A673 (cell line): ENCODE measurements around the gene TSGA10. TPM values are rescaled to one million over a fixed set of nuclear protein-coding genes. Genes with fewer than 3 reads are reported as not detected.

Experiments used
- BruUV-seq: library from RNA; stranded (reverse); fragments of 400-500 nt; replicated peaks from 2 replicates; lab custom pipeline; 2021; lab: Mats Ljungman, UMichigan
- CTCF ChIA-PET: fragments of 300-600 bp; sonication (Branson Sonifier 250); formaldehyde crosslinking; loops from one replicate; lab custom pipeline; 2022; ENCODE audit warnings: antibody characterized with exemption; lab: Charles Lee
- POLR2A ChIA-PET: fragments of 300-600 bp; sonication (Branson Sonifier 250); formaldehyde crosslinking; loops from one replicate; lab custom pipeline; 2022; ENCODE audit warnings: antibody characterized with exemption; ENCODE audit not compliant: low non-redundant PET; lab: Charles Lee
- DNase-seq: peaks from one replicate; pipeline ENCODE4 v3.0.0-alpha.2; 2015; ENCODE audit warnings: low spot score
- H3K27ac ChIP-seq: fragments of 200-600 bp; sonication (generic); 2 replicates; pipeline ENCODE4 v1.5.1; 2016; ENCODE audit warnings: mixed run types, low read depth, mild to moderate bottlenecking, mixed read lengths, antibody characterized with exemption, low read length; ENCODE audit not compliant: poor library complexity, severe bottlenecking
- H3K27me3 ChIP-seq: fragments of 200-600 bp; sonication (generic); replicated peaks from 2 replicates; pipeline ENCODE4 v1.6.1; 2017; ENCODE audit warnings: mixed run types, low read depth, mild to moderate bottlenecking, mixed read lengths, antibody characterized with exemption, low read length; ENCODE audit not compliant: insufficient read depth, poor library complexity
- H3K36me3 ChIP-seq: fragments of 200-600 bp; sonication (generic); 2 replicates; pipeline ENCODE4 v1.6.1; 2016; ENCODE audit warnings: mixed run types, mild to moderate bottlenecking, mixed read lengths, antibody characterized with exemption, low read length; ENCODE audit not compliant: insufficient read depth, poor library complexity, severe bottlenecking
- H3K4me1 ChIP-seq: fragments of 200-600 bp; sonication (generic); 2 replicates; pipeline ENCODE4 v1.6.1; 2017; ENCODE audit warnings: mixed run types, mild to moderate bottlenecking, mixed read lengths, antibody characterized with exemption, low read length; ENCODE audit not compliant: insufficient read depth, poor library complexity, severe bottlenecking
- H3K4me3 ChIP-seq: fragments of 200-600 bp; sonication (generic); 2 replicates; pipeline ENCODE4 v1.5.1; 2016; ENCODE audit warnings: low read depth, mixed run types, mild to moderate bottlenecking, mixed read lengths, low read length; ENCODE audit not compliant: poor library complexity, severe bottlenecking
- H3K9me3 ChIP-seq: fragments of 200-600 bp; sonication (generic); 2 replicates; pipeline ENCODE4 v1.6.1; 2016; ENCODE audit warnings: mixed run types, low read depth, mild to moderate bottlenecking, mixed read lengths, antibody characterized with exemption, low read length; ENCODE audit not compliant: poor library complexity, severe bottlenecking
- CTCF ChIP-seq: fragments of 300-800, 200-600 bp; sonication (generic); conservative IDR thresholded peaks from 2 replicates; pipeline ENCODE4 v1.5.1; 2017; ENCODE audit warnings: low read depth, mild to moderate bottlenecking, antibody characterized with exemption, low read length, moderate library complexity, mixed read lengths
- EZH2 ChIP-seq: fragments of 200-600 bp; sonication (generic); IDR thresholded peaks from 2 replicates; pipeline ENCODE4 v1.6.1; 2017; ENCODE audit warnings: borderline replicate concordance, low read depth, mild to moderate bottlenecking, mixed read lengths, antibody characterized with exemption, low read length; ENCODE audit not compliant: poor library complexity, severe bottlenecking
- intact Hi-C: fragments of 100-400 bp; cut with micrococcal nuclease; formaldehyde crosslinking; loops from one replicate; pipeline ENCODE4 v1.10.0; 2022; ENCODE audit not compliant: unreplicated experiment
- total RNA-seq: library from RNA; stranded (reverse); gene quantifications from 2 replicates; pipeline ENCODE4 v1.2.3, GENCODE V29; 2021

Gene TSGA10
- total RNA-seq, 1 experiment from 2014 or later, result 2.5 TPM

- intact Hi-C loops, result no loop called here
- TF ChIP-seq CTCF (no peak), EZH2 (no peak)
- ChIA-PET CTCF (no interaction called here), POLR2A (no interaction called here)
- Histone ChIP-seq H3K36me3 (no peaks in the 10 kb centered on the region), H3K4me1 (no peaks in the 10 kb centered on the region), H3K27ac (no peak overlapping the region), H3K4me3 (no peak overlapping the region), H3K9me3 (no peaks in the 10 kb centered on the region), H3K27me3 (no peaks in the 10 kb centered on the region)
- no TSS peak for BruUV-seq
- no peak for DNase-seq
Measured at GRCh38 chr2:98985905-98986666, 168.7 kb downstream of the TSGA10 start.

- no peak overlapping the region for H3K4me3 ChIP-seq
- no peaks in the 10 kb centered on the region for H3K36me3 ChIP-seq
- TF ChIP-seq EZH2 (no peak), CTCF (no peak)
- intact Hi-C loops, result no loop called here
- ChIA-PET POLR2A (no interaction called here), CTCF (no interaction called here)
- H3K27me3 ChIP-seq, result no peaks in the 10 kb centered on the region
- no peaks in the 10 kb centered on the region for H3K9me3 ChIP-seq
- DNase-seq, result no peak
- no TSS peak for BruUV-seq
- no peaks in the 10 kb centered on the region for H3K4me1 ChIP-seq
- no peak overlapping the region for H3K27ac ChIP-seq
Measured at GRCh38 chr2:98975611-98976010, 179.1 kb downstream of the TSGA10 start.

- BruUV-seq, result no TSS peak
- H3K36me3 ChIP-seq, result no peaks in the 10 kb centered on the region
- intact Hi-C loops, result no loop called here
- H3K4me3 ChIP-seq, result no peak overlapping the region
- no peak overlapping the region for H3K27ac ChIP-seq
- no peak for TF ChIP-seq EZH2
- no peak for TF ChIP-seq CTCF
- no peaks in the 10 kb centered on the region for H3K4me1 ChIP-seq
- ChIA-PET CTCF (no interaction called here), POLR2A (no interaction called here)
- no peak for DNase-seq
- no peaks in the 10 kb centered on the region for H3K27me3 ChIP-seq
- H3K9me3 ChIP-seq, result peaks cover 4% of the 10 kb centered on the region
Measured at GRCh38 chr2:98972582-98973167, 182.1 kb downstream of the TSGA10 start.
